RWPE1 (cell line): ENCODE results near the gene SOX18.

Experiments
- CTCF ChIA-PET: fragments of 350-600 bp; sonication (Branson Sonifier 250); formaldehyde crosslinking; extraction: SDS; loops from one replicate; lab custom pipeline; 2021; lab: Yijun Ruan, JAX
- POLR2A ChIA-PET: fragments of 400-600 bp; formaldehyde crosslinking; extraction: SDS; loops from one replicate; lab custom pipeline; 2020; ENCODE audit warnings: antibody characterized with exemption; ENCODE audit not compliant: low non-redundant PET; lab: Yijun Ruan, JAX
- DNase-seq: peaks from one replicate; pipeline ENCODE4 v3.0.0; 2012; ENCODE audit warnings: low spot score
- H3K27ac ChIP-seq: fragments of 450-650 bp; 2 replicates; pipeline ENCODE4 v1.5.1; 2017
- TF ChIP-seq, protein P1 (sequence below): fragments of 450-650 bp; conservative IDR thresholded peaks from 2 replicates; pipeline ENCODE4 v1.5.1; 2017; ENCODE audit warnings: low read depth, mild to moderate bottlenecking

SOX18 gene

DNA sequence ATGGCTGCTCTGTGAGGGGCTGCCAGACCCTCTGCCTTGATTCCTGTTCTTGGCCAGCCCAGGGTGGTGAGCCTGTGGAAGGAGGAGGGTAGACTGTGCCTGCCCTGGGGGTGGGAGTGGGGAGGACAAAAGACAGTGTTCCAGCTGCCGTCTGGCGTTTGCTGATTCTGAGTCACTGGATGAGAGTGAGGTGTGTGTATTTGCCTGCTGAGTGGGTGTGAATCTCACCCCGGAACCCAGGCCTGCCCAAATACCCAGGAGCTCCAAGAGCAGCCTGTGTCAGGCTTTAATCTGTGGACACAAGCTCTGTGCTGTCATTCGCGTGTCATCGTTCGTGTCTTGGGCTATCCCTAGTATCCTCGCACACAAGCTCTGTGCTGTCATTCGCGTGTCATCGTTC, 37.4 kb upstream of the SOX18 start:
- CTCF ChIA-PET = interaction anchor here (0.6 to 1.2 kb wide), 4 partner anchors 11 to 292 kb away, joined by 3 to 8 read pairs (median 4); no protein-coding TSS in a partner anchor
- peak; percentile 66 for DNase-seq
- TF ChIP-seq, protein P1, sequence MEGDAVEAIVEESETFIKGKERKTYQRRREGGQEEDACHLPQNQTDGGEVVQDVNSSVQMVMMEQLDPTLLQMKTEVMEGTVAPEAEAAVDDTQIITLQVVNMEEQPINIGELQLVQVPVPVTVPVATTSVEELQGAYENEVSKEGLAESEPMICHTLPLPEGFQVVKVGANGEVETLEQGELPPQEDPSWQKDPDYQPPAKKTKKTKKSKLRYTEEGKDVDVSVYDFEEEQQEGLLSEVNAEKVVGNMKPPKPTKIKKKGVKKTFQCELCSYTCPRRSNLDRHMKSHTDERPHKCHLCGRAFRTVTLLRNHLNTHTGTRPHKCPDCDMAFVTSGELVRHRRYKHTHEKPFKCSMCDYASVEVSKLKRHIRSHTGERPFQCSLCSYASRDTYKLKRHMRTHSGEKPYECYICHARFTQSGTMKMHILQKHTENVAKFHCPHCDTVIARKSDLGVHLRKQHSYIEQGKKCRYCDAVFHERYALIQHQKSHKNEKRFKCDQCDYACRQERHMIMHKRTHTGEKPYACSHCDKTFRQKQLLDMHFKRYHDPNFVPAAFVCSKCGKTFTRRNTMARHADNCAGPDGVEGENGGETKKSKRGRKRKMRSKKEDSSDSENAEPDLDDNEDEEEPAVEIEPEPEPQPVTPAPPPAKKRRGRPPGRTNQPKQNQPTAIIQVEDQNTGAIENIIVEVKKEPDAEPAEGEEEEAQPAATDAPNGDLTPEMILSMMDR = no peak
- POLR2A ChIA-PET = interaction anchor here (0.6 kb wide), 1 partner anchor 35 kb away, joined by 4 read pairs; no protein-coding TSS in a partner anchor
- H3K27ac ChIP-seq = no peak overlapping the region

DNA sequence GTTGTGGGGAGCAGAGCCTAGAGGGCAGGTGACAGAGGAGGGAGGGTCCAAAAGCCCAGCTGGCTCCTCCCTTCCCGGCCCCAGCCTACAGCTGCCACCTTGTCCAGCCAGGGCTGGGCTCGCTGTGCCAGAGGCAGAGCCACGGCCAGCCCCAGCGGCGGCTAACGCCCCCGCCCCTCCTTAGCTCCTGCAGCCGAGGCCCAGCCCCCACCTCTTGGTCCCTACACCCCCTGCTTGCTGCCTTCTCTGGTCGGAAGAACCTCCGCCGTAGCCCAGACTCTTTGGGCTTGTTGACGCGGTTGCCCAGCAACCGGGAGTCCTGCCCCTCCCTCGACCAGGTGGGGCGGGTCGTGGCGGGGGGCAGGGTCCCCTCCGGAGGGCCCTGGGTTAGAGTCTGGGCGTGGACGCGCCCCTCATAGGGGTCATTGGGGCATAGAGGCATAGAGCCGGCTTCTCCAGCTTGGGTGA, 35.3 kb upstream of the SOX18 start:
- no peak overlapping the region for H3K27ac ChIP-seq
- POLR2A ChIA-PET = no interaction called here
- CTCF ChIA-PET = interaction anchor here (0.6 to 6.6 kb wide), 9 partner anchors 8 to 175 kb away, joined by 3 to 59 read pairs (median 5); no protein-coding TSS in a partner anchor
- DNase-seq = no peak
- TF ChIP-seq, protein P1 = no peak

DNA sequence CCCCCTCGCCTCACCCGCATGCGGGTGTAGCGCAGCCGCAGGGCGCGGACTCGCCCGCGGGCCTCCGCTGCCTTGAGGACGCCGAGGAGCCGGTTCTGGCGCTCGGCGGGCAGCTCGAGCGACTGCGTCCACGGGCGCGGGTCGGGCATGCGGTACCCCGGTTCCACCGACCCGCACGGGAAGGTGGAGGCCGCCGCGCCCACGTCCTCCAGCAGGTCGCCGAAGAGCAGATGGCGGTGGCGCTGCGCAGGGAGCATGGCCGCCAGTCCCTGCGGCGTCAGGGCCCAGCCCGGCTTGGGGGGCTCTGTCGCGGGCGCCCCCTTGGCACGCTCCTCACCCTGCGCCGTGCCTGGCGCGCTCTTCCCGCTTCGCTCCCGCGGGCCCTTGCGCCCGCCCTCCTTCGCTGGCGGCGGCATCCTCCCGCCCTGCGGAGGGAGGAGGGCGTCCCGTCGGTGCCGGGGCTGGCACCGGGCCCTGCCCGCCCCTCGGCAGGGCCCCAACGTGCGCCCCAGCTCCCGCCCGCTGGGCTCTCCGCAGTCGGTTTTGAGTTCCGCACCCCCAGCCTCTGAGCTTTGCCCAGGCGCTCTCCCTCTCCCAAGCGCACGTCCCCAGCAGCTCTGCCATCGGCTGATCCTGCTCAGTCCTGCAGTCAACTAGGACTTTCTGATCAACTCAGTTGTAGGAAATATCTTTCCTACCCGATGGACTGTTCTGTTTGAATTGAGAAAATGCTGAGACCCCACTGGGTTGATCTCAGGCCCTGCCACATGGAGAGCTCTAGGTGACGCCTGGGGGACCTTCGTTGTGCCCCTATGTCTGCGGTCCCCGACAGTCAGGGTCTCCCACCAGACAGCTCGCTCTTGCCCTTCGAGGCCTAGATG, 34.6 kb upstream of the SOX18 start, which contains the start of gene LKAAEAR1:
TSS of gene LKAAEAR1 (minus strand) at position 595 of the 881 bp plus-strand sequence. CDS start at position 416, 179 bp downstream.
- ChIA-PET CTCF (interaction anchor here (0.5 to 6.6 kb wide), 25 partner anchors 9 to 328 kb away, joined by 3 to 59 read pairs (median 4); partner anchors contain the start of gene NPBWR2), POLR2A (no interaction called here)
- DNase-seq = no peak
- no peak within 1 kb of the TSS for H3K27ac ChIP-seq
- TF ChIP-seq, protein P1 = peak; percentile 74

DNA sequence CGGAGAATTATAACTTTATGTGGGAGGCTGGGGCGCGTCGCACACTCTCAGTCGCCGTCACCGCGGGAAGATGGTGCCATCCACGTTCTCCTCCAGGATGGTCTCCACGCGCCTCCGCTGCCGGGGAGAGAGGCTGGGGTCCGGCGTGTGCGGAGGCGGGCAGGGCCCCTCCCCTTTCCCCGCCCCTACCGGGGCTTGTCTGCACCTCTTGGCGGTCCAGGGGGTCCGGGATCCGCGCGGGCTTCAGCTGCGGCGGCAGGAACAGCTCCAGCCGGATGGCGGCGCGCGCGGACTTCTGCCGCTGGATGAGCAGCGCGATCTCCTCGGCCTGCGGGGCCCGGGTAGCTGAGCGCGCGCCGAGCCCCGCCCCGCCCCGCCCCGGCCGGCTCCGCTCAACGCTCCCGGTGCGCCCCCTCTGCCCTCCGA, 34.0 kb upstream of the SOX18 start:
- ChIA-PET CTCF (interaction anchor here (0.5 to 6.6 kb wide), 26 partner anchors 10 to 1216 kb away, joined by 3 to 59 read pairs (median 4); partner anchors contain the start of gene NPBWR2), POLR2A (no interaction called here)
- DNase-seq = peak; percentile 84
- no peak overlapping the region for H3K27ac ChIP-seq
- TF ChIP-seq, protein P1 = peak; percentile 98

DNA sequence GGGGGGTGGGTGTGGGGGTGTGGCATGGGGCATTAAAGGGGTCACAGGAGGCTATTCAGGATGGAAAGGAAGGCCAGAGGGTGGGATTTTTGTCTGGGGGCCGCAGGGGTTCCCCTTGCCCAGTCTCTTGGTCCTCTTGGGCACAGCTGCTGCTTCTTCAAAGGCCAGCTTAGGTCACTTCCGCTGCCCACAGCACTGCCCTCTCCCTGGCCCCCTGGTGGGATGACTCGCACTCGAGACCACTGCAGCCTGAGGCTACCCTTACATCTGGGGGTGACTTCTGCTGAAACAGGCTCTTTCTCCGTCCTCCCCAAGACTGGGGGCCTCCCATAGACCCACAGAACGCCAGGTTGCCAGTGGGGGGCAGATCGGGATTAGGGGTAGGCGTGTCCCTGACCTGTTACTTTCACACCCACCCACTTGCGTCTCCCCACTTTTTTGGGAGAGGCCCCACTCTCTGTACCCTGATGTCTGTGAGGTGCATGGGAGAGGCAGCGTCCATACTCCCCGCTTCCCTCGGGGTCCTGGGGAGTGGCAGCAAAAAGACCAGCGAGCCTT, 33.5 kb upstream of the SOX18 start:
- no peak for DNase-seq
- CTCF ChIA-PET = interaction anchor here (0.5 to 6.6 kb wide), 18 partner anchors 9 to 1215 kb away, joined by 3 to 59 read pairs (median 4); partner anchors contain the start of gene NPBWR2
- POLR2A ChIA-PET = no interaction called here
- H3K27ac ChIP-seq = no peak overlapping the region
- TF ChIP-seq, protein P1 = no peak
